SHP77 treated with DMSO at 0.1 percent for 48 hours (cell line): ENCODE data around the gene NVL.

Experiments
- DNase-seq: peaks from one replicate; lab custom pipeline; 2025; lab: John Stamatoyannopoulos, UW

Gene NVL

DNA sequence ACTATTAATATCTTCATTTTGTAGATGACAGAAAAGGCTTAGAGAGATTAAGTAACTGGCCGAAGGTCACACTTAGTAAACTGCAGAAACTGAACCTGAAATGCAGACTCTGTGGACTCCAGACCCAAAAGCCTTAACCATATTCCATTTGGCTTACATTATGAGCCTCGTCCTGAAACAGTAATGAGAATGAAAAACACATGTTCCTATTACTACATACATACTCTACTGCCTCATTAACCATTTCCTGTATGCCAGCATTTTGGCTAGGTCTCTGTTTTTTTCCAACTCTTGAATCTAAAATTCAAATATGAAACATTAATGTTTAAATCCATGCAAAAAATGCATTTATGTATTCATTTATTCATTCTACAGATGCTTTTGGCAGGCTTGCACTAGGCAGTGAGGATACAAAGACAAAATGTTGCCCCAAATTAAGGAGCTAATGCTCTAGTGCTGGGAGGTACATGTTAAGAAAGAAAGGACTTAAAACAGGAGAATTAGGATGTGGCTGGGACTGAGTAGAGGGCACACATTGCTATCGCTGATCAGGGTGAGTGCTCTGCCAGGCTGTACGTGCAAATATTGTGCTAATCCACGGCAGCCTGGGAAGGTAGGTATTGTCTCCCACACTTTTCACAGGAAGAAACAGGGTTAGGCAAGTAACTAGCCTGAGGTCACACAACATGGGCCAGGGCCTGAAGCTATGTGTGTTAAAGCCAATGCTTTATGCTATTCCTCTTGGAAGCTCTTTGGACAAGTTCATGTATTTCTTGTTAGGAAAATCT, 133.0 kb downstream of the NVL start:
- no peak for DNase-seq

DNA sequence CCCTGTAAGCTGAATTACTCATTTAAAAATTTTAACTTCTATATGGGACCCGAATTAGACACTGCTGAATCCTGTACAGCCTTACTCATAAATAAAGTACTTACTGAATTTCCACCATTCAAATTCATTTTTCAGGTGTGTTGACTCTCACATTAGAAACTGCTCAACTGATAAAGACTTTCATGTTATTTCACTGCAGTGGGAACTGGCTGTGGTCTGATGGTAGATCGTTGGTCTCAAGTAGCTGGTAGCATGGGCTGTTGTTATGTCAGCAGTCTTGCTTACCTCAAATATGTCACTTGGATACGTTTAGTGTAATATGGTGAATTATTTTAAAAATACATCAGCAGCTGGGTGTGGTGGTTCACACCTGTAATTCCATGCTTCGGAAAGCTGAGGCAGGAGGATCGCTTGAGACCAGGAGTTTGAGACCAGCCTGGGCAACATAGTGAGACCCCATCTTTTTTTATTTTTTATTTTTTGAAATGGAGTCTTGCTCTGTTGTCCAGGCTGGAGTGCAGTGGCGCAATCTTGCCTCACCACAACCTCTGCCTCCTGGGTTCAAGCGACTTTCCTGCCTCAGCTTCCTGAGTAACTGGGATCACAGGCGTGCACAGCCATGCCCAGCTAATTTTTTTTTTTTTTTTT, 136.5 kb downstream of the NVL start:
- no peak for DNase-seq

DNA sequence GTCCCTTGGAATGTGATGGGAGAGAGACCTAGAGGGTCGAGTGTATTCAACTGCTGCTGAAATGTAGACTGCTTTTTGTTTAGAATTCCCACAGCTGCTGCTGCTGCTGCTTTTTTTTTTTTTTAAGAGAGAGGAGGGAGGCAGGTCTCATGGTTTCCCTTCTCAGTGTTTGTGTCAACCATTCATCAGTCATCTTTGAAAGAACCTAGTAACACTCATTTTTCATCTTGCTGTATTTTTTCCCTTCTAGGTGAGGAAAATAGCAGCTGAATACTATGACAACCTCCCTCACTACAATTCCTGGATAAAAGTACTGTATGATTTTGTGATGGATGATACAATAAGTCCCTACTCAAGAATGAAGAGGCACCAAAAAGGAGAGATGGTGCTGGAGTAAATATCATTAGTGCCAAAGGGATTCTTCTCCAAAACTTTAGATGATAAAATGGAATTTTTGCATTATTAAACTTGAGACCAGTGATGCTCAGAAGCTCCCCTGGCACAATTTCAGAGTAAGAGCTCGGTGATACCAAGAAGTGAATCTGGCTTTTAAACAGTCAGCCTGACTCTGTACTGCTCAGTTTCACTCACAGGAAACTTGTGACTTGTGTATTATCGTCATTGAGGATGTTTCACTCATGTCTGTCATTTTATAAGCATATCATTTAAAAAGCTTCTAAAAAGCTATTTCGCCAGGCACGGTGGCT, 137.7 kb downstream of the NVL start:
- no peak for DNase-seq

DNA sequence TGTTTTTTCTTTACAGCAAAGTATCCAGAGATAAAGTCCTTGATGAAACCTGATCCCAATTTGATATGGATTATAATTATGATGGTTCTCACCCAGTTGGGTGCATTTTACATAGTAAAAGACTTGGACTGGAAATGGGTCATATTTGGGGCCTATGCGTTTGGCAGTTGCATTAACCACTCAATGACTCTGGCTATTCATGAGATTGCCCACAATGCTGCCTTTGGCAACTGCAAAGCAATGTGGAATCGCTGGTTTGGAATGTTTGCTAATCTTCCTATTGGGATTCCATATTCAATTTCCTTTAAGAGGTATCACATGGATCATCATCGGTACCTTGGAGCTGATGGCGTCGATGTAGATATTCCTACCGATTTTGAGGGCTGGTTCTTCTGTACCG, 140.4 kb downstream of the NVL start:
- DNase-seq: no peak

DNA sequence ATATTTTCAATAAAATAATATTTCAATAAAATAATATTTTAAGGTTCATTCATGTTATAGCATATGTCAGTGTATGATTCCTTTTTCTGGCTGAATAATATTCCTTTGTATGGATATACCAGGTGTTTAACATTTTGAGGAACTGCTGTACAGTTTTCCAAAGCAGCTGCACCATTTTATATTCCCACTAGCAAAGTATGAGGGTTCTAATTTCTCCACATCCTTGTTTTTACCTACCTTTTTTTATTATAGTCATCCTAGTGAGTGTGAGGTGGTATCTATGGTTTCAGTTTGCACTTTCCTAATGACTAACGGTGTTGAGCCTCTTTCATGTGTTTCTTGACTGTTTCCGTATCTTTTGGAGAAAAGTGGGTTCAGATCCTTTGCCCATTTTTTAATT, 141.7 kb downstream of the NVL start:
- DNase-seq: no peak

DNA sequence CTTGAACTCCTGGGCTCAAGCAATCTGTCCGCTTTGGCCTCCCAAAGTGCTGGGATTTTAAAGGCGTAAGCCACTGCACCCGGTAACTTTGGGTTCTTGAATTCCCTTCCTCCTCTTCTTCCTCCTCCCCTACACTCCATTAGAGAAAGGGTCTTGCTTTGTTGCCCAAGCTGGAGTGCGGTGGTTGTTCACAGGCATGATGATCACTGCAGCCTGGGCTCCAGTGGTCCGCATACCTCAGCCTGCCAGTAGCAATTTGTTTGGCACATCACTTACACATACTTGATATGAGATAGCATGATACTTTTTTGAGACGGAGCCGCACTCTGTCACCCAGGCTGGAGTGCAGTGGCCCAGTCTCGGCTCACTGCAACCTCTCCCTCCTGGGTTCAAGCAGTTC, 144.8 kb downstream of the NVL start:
- no peak for DNase-seq

DNA sequence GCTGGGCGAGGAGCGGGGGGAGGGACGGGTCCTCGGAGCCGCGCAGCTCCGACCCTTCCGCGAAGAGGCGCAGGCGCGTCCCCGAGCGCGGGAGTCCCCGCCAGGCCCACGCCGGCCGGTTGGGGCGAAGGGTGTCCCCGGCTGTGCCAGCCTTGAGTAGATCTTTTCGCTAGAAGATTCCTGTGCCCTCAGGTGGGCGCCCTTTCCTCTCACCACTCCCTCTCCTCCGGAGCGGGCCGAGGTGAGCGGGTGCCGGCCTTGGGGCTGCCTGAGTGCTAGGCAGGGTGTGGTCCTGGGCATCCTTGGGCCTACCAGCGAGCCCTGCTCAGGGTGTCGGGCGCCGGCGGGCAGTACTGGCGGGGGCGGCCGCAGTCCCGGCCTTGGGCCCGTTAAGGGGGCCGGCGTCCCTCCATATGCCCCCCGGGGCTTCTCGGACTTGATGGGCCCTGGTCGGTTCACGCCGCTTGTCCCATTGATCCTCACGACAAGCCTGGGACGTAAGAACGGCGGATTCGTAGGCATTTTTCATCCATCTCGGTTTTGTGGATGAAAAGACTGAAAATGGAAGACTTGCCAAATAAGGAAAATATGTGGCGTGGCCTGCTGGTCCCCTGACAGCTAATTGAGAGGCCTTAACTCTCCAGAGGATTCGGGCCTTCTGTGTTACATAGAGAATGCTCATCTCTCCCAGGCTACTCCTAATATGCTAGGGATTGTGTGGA, 146.2 kb downstream of the NVL start:
- DNase-seq: no peak

DNA sequence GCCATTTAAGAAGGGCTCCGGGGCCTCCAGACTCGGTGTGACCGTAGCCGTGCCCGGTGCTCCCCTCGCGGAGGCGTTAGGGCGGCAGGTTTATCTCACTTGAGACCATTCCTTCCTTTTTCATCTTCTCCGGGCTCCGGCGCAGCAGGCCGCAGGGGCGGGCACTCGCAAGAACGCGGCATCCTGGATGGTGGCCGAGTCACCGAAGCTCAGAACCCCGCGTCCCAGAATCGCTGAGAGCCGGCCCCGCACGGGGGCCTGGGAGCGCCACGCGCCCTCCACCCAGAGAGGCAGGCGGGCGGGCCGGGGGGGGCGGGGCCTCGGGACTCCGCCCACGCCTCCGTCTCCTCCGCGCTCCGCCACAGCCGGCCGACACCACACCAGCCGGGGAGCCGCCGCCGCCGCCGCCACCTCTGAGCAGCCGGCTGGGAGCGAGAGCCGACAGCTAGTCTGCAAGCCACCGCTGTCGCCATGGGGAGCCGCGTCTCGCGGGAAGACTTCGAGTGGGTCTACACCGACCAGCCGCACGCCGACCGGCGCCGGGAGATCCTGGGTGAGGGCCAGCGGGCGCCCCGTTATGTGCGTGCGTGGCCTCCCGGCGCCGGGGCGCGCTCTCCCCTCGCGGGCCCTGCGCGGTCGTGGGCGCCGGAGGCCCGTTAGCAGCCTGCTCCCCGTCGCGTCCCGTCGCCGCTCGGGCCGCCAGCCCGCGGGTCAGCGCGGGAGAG, 146.9 kb downstream of the NVL start, which contains the start of gene DEGS1:
Gene DEGS1 (plus strand): TSS at position 375 of the 725 bp plus-strand sequence. CDS start 97 bp downstream, at position 472.
- DNase-seq: peak; percentile 71

DNA sequence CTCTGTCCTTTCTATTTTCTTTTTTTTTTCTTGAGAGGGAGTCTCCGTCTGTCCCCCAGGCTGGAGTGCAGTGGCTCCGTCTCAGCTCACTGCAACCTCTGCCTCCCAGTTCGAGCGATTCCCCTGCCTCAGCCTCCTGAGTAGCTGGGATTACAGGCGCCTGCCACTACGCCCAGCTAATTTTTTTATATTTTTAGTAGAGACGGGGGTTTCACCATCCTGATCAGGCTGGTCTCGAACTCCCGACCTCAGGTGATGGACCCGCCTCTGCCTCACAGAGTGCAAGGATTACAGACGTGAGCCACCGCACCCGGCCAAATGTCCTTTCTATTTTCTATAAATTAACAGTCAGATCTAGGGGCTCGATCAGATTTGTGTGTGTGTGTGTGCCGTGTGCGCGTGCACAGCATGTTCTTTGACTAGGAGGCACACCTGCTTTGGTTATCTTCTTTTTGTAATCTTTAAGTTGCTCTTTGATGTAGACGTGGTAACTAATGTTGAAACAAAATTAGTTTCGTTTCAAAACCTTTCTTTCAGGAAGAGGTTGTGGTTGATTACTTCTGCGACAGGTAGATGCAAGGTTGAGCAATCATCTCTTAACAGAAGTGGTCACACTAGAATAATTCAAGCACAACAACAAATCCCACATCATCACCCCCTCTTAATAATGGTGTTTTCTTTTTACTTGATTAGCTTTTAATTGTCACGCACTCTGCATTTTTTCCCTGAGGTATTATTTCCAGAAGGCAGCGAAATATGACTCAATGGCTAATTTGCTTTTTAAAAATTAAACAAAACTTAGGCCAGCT, 147.7 kb downstream of the NVL start:
- DNase-seq: no peak

DNA sequence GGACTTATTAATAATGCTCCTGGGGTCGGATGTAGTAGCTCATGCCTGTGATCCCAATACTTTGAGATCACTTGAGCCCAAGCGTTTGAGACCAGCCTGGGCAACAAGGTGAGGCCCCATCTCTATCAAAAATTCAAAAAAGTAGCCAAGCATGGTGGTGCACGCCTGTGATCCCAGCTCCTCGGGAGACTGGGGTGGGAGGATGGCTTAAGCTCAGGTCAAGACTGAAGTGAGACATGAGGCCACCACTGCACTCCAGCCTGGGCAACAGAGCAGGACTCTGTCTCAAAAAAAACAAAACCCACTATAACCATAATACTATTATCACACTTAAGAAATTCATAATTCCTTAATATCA, 148.5 kb downstream of the NVL start:
- no peak for DNase-seq

DNA sequence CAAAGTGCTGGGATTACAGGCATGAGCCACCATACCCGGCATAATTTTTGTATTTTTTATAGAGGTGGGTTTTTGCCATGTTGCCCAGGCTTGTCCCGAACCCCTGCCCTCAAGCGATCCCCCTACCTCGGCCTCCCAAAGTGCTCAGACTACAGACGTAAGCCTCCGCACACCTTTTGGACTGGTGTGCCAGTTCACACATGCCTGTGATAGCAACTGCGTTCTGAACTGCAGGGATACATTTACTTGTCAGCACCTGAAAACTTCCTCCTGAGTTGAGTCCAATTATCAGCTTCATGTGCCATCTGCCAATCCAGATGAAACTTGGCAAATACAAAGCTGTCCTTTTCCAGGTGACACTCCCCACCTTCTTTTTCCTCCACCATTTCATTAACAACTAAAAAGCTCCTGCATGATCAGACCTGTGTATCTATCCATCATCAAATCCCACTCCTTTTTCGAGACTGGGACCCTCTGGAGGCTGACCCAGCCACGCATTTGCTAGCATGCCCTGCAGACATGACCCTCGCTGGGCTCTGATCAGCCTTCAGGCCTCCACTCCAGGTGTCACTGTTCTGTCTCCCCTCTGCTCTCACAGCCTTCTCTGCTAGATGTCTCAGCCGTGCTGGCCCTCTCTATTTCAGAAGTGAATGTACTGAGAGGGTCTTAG, 149.1 kb downstream of the NVL start:
- no peak for DNase-seq

DNA sequence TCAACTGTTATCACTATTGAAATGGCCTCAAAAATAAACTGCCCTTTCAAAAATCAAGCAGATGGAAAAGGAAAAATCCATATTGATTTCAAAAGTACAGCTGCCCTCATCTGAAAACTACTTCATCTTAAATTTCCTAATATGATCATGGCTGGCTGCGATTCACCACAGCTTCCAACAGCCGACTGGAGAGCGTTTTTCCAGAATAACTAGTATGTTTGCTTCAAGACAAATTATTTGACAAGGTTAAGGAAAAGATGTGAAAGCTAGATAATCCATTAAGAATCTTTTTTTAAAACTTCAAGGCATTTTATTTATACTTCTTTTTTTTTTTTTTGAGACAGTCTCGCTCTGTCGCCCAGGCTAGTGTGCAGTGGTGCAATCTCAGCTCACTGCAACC, 151.1 kb downstream of the NVL start:
- DNase-seq: no peak

DNA sequence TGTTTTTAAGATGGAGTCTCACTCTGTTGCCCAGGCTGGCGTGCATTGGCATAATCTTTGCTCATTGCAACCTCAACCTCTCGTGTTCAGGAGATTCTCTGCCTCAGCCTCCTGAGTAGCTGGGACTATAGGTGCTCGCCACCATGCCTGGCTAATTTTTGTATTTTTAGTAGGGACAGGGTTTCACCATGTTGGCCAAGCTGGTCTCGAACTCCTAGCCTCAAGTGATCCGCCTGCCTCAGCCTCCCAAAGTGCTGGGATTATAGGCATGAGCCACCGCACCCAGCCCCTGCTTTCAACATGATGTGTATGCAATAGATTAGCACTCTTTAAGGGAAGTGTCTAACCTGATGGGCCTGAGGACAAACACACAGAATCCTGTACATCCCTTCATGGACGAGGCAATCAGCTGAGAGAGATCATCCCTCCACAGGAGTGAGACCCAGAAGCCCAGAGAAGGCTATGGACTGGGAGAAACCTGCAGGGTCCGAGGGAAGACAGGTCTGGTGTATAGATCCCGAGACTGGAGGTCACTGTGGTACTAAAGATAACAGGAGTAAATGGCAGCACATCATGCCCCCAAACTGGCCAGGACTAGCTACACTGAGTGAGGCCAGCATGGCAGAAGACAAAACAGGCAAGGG, 152.5 kb downstream of the NVL start:
- no peak for DNase-seq
